PC-3 (cell line): ENCODE data around the gene PLEK2. TPM values are rescaled to one million over a fixed set of nuclear protein-coding genes. Genes with fewer than 3 reads are reported as not detected.

ENCODE experiments used
- ATAC-seq: fragments of 200-7000 bp; cut with Tn5 transposase; 2 replicates; pipeline ENCODE4 v1.9.1; 2020; ENCODE audit warnings: mild to moderate bottlenecking, moderate library complexity
- BruUV-seq: library from RNA; stranded (reverse); fragments of 400-500 nt; replicated peaks from 2 replicates; lab custom pipeline; 2021; lab: Mats Ljungman, UMichigan
- CTCF ChIA-PET: fragments of 300-600 bp; sonication (Branson Sonifier 250); formaldehyde crosslinking; loops from one replicate; lab custom pipeline; 2022; ENCODE audit warnings: antibody characterized with exemption; lab: Charles Lee
- POLR2A ChIA-PET: fragments of 300-600 bp; sonication (Branson Sonifier 250); formaldehyde crosslinking; loops from one replicate; lab custom pipeline; 2022; ENCODE audit warnings: antibody characterized with exemption; ENCODE audit not compliant: unreplicated experiment; lab: Charles Lee
- DNase-seq: peaks from one replicate; pipeline ENCODE4 v3.0.0-alpha.2; 2015
- H2AFZ ChIP-seq: fragments of 300-600 bp; sonication (generic); 2 replicates; pipeline ENCODE4 v1.6.0; 2016; ENCODE audit warnings: antibody characterized with exemption, low read length
- H3F3A ChIP-seq: fragments of 300-600 bp; sonication (generic); one replicate; pipeline ENCODE4 v1.6.0; 2017; ENCODE audit warnings: antibody characterized with exemption, low read length, control low read depth, mild to moderate bottlenecking; ENCODE audit not compliant: unreplicated experiment
- H3K27ac ChIP-seq: fragments of 300-600 bp; sonication (generic); 2 replicates; pipeline ENCODE4 v1.5.1; 2016; ENCODE audit warnings: mild to moderate bottlenecking, low read length
- H3K27me3 ChIP-seq: fragments of 300-600 bp; sonication (generic); 2 replicates; pipeline ENCODE4 v1.6.1; 2016; ENCODE audit warnings: low read length, mixed read lengths
- H3K36me3 ChIP-seq: fragments of 300-600 bp; sonication (generic); 2 replicates; pipeline ENCODE4 v1.6.1; 2016; ENCODE audit warnings: low read depth, mixed run types, low read length, mixed read lengths
- H3K4me1 ChIP-seq: fragments of 300-600 bp; sonication (generic); 2 replicates; pipeline ENCODE4 v1.5.1; 2016; ENCODE audit warnings: low read length; ENCODE audit not compliant: insufficient read depth
- H3K4me2 ChIP-seq: fragments of 300-600 bp; sonication (generic); 2 replicates; pipeline ENCODE4 v1.6.0; 2016; ENCODE audit warnings: low read length
- H3K4me3 ChIP-seq: fragments of 300-600 bp; sonication (generic); 2 replicates; pipeline ENCODE4 v1.5.1; 2016; ENCODE audit warnings: mild to moderate bottlenecking, low read length, mixed read lengths
- H3K79me2 ChIP-seq: fragments of 300-600 bp; sonication (generic); 2 replicates; pipeline ENCODE4 v1.6.1; 2017; ENCODE audit warnings: low read length, mixed read lengths
- H3K9ac ChIP-seq: fragments of 300-600 bp; sonication (generic); 2 replicates; pipeline ENCODE4 v1.6.0; 2016; ENCODE audit warnings: mild to moderate bottlenecking, low read length
- H3K9me2 ChIP-seq: fragments of 300-600 bp; sonication (generic); replicated peaks from 2 replicates; pipeline ENCODE4 v1.6.1; 2016; ENCODE audit warnings: mixed run types, low read length, mixed read lengths
- H3K9me3 ChIP-seq: fragments of 300-600 bp; sonication (generic); 2 replicates; pipeline ENCODE4 v1.6.1; 2016; ENCODE audit warnings: low read length, mixed read lengths
- H4K20me1 ChIP-seq: fragments of 300-600 bp; sonication (generic); 2 replicates; pipeline ENCODE4 v1.6.1; 2016; ENCODE audit warnings: low read length, mixed read lengths
- CTCF ChIP-seq: fragments of 300-600 bp; sonication (generic); conservative IDR thresholded peaks from 2 replicates; pipeline ENCODE4 v1.5.1; 2017; ENCODE audit warnings: antibody characterized with exemption, low read depth, mild to moderate bottlenecking, low read length
- EZH2 ChIP-seq: fragments of 300-600 bp; sonication (generic); IDR thresholded peaks from one replicate; pipeline ENCODE4 v1.6.1; 2017; ENCODE audit warnings: antibody characterized with exemption, mild to moderate bottlenecking, low read length; ENCODE audit not compliant: unreplicated experiment
- EZH2phosphoT487 ChIP-seq: fragments of 300-600 bp; sonication (generic); IDR thresholded peaks from 2 replicates; pipeline ENCODE4 v1.6.1; 2018; ENCODE audit warnings: mild to moderate bottlenecking, antibody characterized with exemption, low read length, borderline replicate concordance
- intact Hi-C: fragments of 100-400 bp; cut with micrococcal nuclease; formaldehyde crosslinking; loops from 2 replicates; pipeline ENCODE4 v1.9.0; 2023
- total RNA-seq: library from RNA; depleted of rRNA; stranded (reverse); fragments of >200 nt; gene quantifications from 2 replicates; pipeline ENCODE4 v1.2.3, GENCODE V29; 2014

PLEK2 gene
- total RNA-seq, 1 experiment from 2014 or later: 48.0 TPM

DNA sequence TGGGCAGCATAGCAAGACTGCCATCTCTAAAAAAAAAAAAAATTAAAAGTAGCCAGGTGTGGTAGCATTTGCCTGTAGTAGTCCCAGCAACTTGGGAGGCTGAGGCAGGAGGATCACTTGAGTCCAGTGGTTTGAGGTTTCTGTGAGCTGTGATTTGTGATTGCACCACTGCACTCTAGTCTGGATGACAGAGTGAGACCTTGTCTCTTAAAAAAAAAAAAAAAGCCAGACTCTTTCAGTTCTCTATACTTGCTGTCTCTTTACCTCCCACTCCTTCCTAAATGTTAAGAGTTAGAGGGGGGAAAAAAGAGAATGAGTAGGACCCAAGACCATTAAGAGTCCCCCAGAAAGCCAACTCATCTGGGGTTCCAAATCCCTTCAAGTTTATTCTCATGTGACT is 34.0 kb downstream of the PLEK2 start:
- POLR2A ChIA-PET: interaction anchor here (0.6 kb wide), 1 partner anchor 337 kb away, joined by 11 read pairs; no protein-coding TSS in a partner anchor
- intact Hi-C loops: no loop called here
- Histone ChIP-seq H3K27me3 (no peaks in the 10 kb centered on the region), H3F3A (no peaks in the 10 kb centered on the region), H3K36me3 (peaks cover 84% of the 10 kb centered on the region), H4K20me1 (peaks cover 16% of the 10 kb centered on the region), H3K4me3 (no peak overlapping the region), H3K4me1 (no peaks in the 10 kb centered on the region), H3K9ac (no peak overlapping the region), H3K4me2 (no peak overlapping the region), H3K27ac (no peak overlapping the region), H3K9me3 (no peaks in the 10 kb centered on the region), H3K9me2 (no peaks in the 10 kb centered on the region), H3K79me2 (peaks cover 23% of the 10 kb centered on the region), H2AFZ (no peak overlapping the region)
- BruUV-seq: no TSS peak
- ATAC-seq: no peak
- TF ChIP-seq EZH2 (no peak), EZH2phosphoT487 (no peak), CTCF (no peak)
- CTCF ChIA-PET: interaction anchor here (1.2 kb wide), 1 partner anchor 149 kb away, joined by 4 read pairs; no protein-coding TSS in a partner anchor
- DNase-seq: no peak

DNA sequence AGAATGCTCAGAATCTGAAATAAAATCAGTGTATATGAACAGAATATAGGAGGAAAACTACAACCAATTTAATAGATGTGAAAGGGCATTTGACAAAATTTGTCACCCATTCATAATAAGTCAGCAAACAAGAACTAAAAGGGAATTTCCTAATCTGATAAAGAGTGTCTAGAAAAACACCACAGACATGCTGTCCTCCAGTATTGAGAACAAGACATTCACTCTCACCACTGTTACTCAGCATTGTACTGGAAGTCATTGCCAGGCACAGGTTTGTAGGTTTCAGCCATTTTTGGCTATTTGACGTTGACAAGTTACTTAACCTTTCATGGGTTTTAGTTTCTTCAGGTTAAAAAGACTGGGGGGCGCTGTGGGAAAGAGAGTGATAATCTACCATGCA is 38.6 kb downstream of the PLEK2 start:
- H3K27ac ChIP-seq: no peak overlapping the region
- H3K4me2 ChIP-seq: no peak overlapping the region
- intact Hi-C loops: no loop called here
- H3K4me3 ChIP-seq: no peak overlapping the region
- peaks cover 27% of the 10 kb centered on the region for H4K20me1 ChIP-seq
- no peaks in the 10 kb centered on the region for H3K9me3 ChIP-seq
- TF ChIP-seq EZH2phosphoT487 (no peak), CTCF (0 out of 2 replicates have a peak, but pooled peaks have one; percentile 19)
- no TSS peak for BruUV-seq
- H3K9ac ChIP-seq: no peak overlapping the region
- no peak overlapping the region for H2AFZ ChIP-seq
- DNase-seq (no peak), ATAC-seq (no peak)
- no peaks in the 10 kb centered on the region for H3F3A ChIP-seq
- peaks cover 58% of the 10 kb centered on the region for H3K79me2 ChIP-seq
- ChIA-PET POLR2A (no interaction called here), CTCF (no interaction called here)
- peaks cover 72% of the 10 kb centered on the region for H3K36me3 ChIP-seq
- H3K4me1 ChIP-seq: peaks cover 17% of the 10 kb centered on the region
- no peaks in the 10 kb centered on the region for H3K27me3 ChIP-seq
- H3K9me2 ChIP-seq: no peaks in the 10 kb centered on the region

- TF ChIP-seq EZH2 (no peak), CTCF (no peak), EZH2phosphoT487 (no peak)
- Histone ChIP-seq H4K20me1 (peaks cover 30% of the 10 kb centered on the region), H3K4me3 (no peak overlapping the region), H3K9me2 (no peaks in the 10 kb centered on the region), H3F3A (no peaks in the 10 kb centered on the region), H3K36me3 (peaks cover 74% of the 10 kb centered on the region), H3K79me2 (peaks cover 62% of the 10 kb centered on the region), H3K4me1 (peaks cover 17% of the 10 kb centered on the region), H3K4me2 (no peak overlapping the region), H3K27ac (no peak overlapping the region), H3K9ac (no peak overlapping the region), H3K9me3 (no peaks in the 10 kb centered on the region), H3K27me3 (no peaks in the 10 kb centered on the region), H2AFZ (no peak overlapping the region)
- no peak for DNase-seq
- ATAC-seq: no peak
- intact Hi-C loops: no loop called here
- ChIA-PET POLR2A (no interaction called here), CTCF (no interaction called here)
- BruUV-seq: no TSS peak
Observed at GRCh38 chr14:67372833-67373232, 39.1 kb downstream of the PLEK2 start.
